GM19468 (cell line): ENCODE results near the gene TBC1D13.

Experiments used
- ATAC-seq: cut with Tn5 transposase; IDR thresholded peaks from one replicate; pipeline ENCODE4 v1.9.1; 2021; ENCODE audit warnings: mild to moderate bottlenecking, moderate library complexity, moderate number of reproducible peaks; ENCODE audit not compliant: unreplicated experiment; ENCODE audit errors: extremely low read depth

The TBC1D13 gene

DNA sequence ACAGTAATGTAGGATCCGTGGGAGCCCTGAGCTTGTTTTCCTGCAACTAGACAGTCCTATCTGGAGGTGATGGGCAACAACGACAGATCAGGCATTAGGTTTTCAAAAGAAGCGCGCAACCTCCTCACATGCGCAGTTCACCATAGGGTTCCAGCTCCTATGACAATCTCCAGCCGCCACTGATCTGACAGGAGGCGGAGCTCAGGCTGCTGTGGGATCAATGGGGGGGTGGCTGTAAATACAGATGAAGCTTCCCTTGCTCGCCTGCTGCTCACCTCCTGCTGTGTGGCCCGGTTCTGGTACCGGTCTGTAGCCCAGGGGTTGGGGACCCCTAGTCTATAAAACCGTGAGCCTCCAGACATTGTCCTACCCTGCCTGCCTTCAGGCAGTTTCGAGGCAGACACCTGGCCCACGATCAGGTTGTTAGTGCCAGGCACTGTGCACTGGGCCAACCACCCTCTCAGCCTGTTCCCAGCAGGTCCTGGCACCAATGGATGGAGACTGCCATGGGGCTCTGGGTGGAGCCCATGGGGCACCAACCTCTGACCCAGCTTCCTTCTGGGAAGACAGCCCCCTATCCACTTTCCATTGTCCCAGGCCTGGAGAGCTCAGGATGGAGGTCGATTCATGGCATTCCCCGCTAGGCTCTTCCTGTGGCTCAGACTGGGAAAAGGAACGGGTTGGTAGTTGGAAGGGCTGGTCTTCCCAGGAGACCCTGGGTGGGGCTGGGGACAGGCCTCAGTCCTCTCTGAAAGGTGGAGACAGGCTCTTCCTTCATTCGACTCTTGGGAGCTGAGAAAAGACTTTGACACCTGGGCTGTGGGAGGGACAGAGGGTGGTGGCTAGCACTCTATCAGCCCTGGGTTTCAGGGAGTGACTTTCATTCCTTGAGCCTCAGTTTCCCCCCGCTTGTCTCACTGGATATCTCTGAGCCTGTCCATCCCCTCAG lies 32.9 kb downstream of the TBC1D13 start:
- ATAC-seq: no peak

DNA sequence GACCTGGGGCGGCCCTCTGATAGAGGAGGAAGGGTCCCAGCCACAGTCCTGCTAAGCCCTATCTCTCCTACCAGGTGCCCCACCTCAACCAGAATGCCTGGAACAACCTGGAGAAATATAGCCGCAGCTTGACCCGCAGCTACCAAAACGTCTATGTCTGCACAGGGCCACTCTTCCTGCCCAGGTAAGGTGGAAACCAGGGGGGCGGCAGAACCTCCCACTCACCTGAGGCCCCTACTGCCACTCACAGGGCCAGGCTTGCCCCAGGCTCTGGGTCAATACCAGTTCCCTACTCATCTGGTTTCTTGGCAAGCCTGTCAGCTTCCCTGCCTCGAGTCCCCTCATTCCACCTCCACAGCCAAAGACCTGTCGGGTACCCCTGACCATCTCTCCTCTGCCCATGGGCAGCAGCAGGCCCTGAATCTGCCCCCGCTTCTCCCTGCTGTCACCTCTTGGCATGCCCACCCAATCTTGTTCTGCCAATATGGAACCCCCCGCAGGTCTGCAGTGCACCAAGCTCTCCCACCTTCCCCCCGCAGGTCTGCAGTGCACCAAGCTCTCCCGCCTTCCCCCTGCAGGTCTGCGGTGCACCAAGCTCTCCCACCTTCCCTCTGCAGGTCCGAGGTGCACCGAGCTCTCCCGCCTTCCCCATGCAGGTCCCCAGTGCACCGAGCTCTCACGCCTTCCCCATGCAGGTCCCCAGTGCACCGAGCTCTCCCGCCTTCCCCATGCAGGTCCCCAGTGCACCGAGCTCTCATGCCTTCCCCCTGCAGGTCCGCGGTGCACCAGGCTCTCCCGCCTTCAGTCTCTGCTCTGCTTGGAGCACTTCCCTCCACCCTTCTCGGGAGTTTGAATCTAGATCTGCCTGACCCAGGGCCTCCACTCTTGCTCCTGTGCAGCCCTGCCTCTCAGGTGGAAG lies 33.9 kb downstream of the TBC1D13 start:
- no peak for ATAC-seq

DNA sequence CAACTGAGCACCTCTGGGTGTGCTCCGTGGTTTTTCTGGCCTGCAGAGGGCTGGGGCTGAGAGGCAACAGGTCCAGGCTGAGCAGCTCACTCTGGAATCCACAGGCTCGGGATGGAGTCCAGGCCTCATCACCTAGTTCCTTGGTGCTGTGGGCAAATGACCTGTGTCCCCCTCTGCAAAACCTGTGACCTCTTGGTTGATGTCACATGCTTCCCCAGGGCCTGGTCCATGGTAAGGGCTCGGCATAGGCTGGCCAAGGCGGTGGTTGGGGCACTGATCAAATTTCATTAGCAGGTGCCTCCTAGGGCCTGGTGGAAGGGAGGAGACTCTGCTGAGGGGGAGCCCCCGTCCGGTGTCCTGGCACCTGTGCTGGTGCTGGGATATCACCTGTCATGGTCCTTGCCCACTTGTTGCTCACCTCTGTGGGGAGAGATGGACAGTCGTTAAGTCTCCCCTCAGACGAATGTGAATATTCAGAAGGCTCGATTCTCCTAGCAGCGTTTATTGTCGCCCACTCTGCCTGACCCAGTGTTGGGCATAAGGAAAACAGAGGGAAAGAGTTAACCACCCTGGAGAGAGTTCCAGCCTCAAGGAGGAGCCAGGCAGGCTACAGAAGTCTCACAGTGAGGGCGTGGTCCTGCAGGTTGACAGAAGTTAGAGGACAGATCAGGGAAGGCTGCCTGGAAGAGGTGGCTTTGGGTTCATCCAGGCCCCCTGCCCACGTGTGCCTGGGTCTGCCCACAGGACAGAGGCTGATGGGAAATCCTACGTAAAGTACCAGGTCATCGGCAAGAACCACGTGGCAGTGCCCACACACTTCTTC lies 34.7 kb downstream of the TBC1D13 start:
- no peak for ATAC-seq

DNA sequence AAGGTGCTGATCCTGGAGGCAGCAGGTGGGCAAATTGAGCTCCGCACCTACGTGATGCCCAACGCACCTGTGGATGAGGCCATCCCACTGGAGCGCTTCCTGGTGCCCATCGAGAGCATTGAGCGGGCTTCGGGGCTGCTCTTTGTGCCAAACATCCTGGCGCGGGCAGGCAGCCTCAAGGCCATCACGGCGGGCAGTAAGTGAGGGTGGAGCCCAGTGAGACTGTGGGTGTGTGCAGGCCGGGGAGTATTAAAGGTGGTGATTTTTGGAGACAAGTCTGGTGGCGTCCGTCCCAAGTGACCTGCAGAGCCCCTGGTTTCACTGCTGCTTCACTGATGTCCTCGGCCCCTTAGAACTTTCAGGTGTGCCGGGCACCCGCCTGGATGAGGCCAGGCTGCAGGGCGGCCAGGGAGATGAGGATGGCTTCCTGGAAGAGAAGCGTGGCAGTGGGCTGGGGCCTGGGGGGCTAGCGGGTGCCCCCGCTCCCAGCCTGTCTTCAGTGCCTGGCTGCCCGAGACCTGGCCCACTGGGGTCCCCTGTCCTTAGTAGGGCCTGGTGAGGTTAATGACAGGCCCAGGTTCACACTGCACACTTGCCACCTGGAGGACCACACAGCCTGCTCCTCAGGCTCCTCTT lies 35.5 kb downstream of the TBC1D13 start:
- no peak for ATAC-seq

DNA sequence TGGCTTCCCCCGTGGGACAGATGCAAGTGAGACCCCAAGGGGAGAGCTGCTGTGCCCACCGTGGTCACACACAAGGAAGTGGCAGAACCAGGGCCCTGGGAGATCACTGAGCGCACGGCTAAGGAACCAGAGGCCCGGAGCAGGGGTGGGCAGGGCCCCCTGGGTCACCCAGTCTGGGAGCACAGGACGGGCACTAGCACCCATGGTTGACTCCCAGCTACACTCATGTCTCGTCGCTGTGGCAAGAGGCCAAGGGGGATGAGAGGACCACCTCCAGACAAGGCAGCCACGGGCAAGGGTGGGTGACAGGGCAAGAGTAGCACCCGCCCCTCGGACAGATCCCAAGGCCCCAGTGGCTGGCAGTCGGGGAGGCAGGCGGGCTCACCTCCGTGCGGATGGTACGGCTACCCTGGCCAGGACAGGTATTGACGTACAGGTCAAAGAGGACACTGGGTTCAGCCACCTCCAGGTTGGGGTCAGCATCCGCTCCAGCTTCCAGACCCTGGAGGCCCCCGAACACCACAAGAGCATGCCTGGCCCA lies 36.4 kb downstream of the TBC1D13 start:
- no peak for ATAC-seq

DNA sequence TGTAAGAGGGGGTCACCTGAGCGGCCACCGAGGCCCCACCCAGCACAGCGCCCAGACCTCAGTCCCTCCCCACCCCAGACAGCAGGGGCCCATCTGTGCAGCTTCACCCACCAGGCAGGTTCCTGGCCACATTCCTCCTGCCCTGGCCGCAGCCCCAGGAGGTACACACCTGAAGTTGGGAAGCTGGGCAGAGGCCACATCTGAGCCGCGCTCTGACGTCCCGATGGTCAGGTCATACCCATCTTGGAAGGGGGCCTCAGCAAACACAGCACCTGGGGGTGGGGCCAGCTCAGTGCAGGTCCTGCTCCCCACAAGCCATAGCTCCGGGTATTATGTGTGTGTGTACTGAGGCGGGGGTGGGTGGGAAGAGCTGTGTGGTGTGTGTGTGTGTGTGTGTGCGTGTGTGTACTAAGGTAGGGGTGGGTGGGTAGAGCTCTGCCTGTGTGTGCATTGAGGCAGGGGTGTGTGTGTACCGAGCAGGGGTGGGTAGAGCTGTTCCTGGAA lies 36.9 kb downstream of the TBC1D13 start:
- ATAC-seq: no peak

DNA sequence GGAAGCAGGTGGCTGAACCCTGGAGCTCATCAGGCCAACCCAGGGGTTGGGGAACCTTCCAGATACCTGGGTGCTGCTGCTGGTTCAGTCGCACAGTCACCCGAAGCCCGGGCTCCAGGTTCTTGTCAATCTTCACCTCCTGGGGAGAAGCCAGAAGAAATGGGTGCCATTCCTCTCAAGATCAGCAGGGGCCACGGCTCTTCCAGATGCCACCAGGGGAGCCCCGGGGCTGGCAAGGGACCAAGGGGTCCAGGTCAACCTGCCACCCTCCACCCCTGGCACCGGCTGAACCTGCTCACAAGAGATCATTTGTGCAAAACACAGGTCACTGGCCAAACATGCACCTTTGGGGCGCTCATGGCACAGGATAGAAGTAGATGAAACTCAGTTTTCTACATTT lies 37.9 kb downstream of the TBC1D13 start:
- ATAC-seq: no peak

DNA sequence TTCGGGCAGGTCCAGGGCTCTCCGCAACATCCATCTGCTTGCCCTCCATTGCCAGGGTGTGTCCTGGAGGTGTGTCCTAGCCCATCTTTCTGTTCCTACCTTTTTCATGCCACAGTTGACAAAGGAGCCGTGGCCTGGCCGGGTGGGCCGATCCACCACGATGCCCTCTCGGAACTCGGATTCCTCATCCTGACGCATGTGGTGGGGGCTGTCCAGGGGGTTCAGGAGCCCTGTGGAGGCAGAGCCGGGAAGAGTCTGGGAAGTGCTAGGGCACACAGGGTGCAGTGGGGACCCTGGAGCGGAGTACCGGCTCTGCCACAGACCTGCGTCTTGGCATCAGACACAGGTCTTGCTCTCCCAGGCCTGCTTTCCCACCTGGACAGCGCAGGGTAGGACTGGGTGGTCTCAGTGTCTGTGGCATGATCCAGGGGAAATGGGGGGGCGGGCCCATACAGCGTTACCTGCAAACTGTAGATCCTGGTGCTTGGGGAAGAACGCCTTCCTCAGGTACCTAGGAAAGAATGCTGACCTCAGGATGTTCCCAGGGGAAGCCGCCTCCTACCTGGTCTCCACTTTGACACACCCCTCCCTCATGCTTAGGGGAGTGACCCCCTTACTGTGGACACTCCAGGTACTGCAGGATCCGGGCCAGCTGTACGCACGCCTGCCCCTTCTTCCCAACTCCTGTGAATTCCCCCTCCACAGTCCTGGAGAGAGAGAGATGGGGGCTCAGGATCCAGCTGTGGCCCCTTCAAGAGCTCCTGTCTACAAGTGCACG lies 39.1 kb downstream of the TBC1D13 start:
- ATAC-seq: no peak

DNA sequence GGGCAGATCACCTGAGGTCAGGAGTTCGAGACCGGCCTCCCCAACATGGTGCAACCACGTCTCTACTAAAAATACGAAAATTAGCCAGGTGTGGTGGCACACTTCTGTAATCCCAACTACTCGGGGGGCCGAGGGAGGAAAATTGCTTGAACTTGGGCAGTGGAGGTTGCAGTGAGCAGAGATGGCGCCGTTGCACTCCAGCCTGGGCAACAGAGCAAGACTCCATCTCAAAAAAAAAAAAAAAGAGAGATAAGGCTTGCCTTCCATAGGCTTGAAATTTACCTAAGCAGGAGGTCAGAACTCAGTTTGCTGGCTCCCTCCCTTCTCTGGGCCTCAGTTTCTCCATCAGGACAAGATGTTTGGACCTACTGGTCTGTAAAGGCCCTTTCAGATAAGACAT lies 41.2 kb downstream of the TBC1D13 start:
- ATAC-seq: no peak

DNA sequence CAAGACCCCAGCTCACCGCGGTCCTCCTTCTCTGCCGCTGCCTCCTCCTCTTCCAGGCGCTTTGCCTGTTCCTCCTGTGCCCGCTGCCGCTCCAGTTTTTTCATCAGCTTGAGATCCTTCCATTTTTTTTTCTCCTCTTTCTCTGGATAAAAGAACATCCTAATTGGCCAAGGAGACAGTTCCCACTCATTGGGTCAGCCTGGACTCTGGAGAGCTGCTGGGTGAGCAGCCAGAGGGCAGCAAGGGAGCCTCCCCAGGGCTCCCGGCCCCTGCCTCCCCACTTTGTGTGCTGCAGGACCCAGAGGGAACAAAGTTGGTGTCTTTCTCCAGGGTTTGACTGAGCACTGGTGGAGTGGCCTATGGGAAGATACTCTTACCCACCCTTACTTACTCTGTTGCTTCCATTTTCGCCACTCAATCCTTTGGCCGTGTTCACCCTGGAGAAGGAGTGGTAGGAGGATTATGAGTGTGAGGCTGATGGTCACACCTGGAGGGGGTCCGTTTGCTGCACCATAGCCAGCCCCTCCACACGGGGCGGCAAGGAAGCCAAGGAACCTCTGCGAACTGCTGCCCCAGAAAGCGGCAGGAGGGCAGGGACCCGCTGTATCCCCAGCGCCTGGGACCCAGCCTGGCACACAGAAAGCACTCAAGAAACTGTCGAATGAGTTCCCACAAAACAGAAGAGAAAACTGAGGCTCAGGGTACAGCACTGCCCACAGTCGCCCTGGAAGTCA lies 41.8 kb downstream of the TBC1D13 start:
- ATAC-seq: no peak

DNA sequence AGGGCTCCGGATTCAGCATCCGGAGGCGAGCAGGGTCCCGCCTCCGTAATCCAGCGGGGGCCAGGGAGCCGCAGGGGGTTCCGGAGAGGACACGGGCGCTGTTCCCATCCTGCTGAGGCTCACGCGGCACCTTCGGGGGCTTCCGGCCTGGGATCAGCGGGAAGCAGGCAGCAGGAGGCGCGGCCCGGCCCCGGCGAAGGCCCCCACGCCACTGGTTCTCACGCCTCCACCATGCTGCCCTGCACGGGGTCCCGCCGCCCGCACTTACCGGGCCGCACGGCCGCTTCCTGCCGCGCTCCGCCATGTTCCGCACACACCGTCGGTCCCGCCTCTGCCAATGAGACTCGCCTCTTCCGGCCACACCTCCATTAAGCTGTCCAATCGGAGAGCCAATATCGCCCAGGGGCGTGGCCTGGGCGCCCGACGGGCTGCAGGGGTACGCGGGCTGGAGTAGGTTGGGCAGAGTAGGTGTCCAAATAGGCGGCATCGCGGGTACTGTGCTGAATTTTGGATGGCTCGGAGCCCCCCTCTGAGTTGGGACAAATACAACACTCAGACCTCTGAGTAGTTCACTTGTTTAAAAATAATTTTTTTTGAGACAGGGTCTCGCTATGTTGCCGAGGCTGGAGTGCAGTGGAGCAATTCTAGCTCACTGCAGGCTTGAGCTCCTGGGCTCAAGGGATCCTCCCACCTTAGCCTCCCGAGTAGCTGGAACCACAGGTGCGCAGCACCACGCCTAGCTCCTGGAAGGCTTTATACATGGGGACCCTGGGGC lies 42.6 kb downstream of the TBC1D13 start, which contains the start of gene SPOUT1:
TSS of gene SPOUT1 (minus strand) at position 318 of the 775 bp plus-strand sequence. CDS start at position 304, 14 bp downstream.
- ATAC-seq: peak; percentile 68

DNA sequence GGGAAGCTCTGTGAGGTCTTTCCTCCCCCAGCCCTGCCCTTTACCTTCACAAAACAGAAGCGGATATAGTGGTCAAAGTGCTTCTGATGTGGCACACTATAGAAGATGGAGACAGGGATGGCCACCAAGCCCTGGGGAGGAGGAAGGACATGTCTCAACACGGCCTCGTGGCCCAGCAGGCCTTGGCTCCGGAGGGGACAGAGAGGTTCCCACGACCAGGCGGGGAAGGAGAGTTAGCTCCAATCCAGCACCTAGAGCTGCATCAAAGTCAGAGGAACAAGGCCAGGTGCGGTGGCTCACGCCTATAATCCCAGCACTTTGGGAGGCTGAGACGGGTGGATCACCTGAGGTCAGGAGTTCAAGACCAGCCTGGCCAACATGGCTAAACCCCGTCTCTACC lies 46.6 kb downstream of the TBC1D13 start:
- ATAC-seq: no peak

DNA sequence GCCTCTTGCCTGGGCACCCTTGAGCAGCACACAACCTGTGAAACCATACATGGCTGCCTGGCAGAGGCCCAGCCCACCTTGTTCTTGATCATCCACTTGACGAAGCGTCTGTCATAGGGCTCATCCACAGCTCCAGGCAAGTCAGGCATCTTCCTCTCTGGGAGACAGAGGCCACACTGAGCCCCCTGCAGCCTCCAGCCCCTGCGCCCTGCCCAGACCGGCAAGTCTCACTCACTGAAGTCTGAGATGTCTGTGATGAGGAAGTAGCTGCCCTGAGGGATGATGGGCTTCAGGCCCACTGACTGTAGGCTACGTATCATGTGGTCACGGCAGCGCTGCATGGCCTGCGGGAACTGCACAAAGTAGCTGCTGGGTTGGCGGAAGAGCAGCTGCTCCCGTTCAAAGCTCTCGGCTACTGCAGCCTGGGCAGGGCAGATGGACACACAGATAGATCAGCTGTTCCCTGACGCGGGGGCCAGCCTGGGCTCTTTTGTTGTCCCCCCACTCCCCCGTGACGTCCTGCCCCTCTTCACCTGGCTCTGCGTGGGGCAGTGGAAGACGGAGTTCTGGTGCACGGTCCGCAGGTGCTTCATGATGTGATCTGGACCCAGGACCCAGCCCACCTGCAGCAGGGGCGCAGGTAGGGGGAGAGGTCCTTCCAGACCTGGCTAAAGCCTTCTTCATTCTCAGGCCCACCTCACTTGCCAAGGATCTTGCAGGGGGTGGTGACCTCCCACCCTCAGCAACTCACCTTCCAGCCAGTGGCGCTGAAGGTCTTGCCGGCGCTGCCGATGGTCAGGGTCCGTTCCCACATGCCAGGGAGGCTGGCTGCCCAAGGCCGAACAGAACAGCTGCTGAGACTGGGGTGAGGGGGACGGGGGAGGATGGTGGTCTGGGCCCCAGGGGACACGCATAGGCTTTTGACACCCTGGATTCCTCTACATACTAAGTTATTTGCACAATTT lies 48.5 kb downstream of the TBC1D13 start:
- no peak for ATAC-seq

DNA sequence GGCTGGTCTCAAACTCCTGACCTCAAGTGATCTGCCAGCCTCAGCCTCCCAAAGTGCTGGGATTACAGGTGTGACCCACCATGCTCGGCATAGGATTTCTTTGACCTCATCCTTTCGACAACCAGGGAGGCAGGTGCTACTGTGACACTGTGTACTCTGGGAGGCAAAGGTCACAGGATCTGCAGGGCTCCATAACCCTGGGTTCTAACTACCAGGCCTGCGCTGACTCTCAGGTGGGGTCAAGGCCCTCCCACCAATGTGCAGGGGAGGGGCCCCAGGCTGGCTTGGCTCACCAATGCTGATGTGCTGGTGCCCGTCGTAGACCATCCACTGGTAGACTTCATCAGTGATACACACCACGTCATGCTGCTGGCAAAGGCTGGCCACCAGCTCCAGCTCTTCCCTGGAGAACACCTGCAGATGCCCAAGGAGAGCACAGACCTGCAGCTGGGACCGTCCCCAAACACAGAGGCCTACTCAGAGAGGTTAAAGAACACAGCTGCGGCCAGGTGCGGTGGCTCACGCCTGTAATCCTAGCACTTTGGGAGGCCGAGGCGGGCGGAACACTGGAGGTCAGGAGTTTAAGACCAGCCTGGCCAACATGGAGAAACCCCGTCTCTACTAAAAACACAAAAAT lies 49.6 kb downstream of the TBC1D13 start:
- no peak for ATAC-seq

DNA sequence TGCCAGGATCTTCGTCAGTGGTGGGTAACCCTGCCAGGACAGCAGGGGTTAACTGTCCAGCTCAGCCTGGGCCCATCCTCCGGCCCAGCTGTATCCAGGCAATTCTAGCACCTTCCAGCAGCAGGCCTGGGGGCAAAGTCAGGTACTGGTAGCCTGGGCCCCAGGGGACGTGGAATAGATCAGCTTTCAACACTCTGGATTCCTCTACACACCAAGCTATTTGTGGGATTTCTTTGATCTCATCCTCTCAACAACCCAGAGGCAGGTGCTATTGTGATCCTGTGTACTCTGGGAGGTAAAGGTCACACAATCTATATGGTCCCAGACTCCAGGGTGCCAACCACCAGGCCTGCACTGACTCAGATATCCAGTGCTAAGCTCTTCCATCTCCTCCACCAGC lies 51.3 kb downstream of the TBC1D13 start:
- no peak for ATAC-seq
